Transverse colon (tissue), 4 donors: ENCODE results near the gene HOXA6. TPM values are rescaled to one million over a fixed set of nuclear protein-coding genes. Genes with fewer than 3 reads are reported as not detected.

ENCODE experiments used
- DNase-seq: peaks from one replicate; pipeline ENCODE4 v3.0.0-alpha.2; 2019
- H3K27ac ChIP-seq, 4 donors: fragments of 200-600 bp; sonication (generic); 2 replicates each; pipeline ENCODE4 v1.5.1; 2016 to 2018; ENCODE audit warnings: inconsistent platforms in 4 of 4
- H3K27me3 ChIP-seq: fragments of 200-600 bp; sonication (generic); 2 replicates; pipeline ENCODE4 v1.5.1; 2017; ENCODE audit warnings: inconsistent platforms
- H3K36me3 ChIP-seq, 4 donors: fragments of 200-600 bp; sonication (generic); 2 replicates each; pipeline ENCODE4 v1.5.1; 2017 to 2019; ENCODE audit warnings: inconsistent platforms in 4 of 4
- H3K4me1 ChIP-seq, 4 donors: fragments of 200-600 bp; sonication (generic); 2 replicates each; pipeline ENCODE4 v1.5.1; 2017 to 2020; ENCODE audit warnings: inconsistent platforms in 4 of 4
- H3K4me3 ChIP-seq, 4 donors: fragments of 200-600 bp; sonication (generic); 1 replicate in 1 of 4; 2 replicates in 3 of 4; pipeline versions ENCODE4 v1.5.1 to v1.6.1; 2017 to 2019; ENCODE audit warnings: inconsistent platforms in 4 of 4
- H3K9me3 ChIP-seq, 2 donors: fragments of 200-600 bp; sonication (generic); 2 replicates each; pipeline ENCODE4 v1.5.1; 2017 to 2019; ENCODE audit warnings: inconsistent platforms in 2 of 2
- EP300 ChIP-seq: sonication (generic); formaldehyde crosslinking; IDR thresholded peaks from one replicate; pipeline ENCODE4 v1.6.1; 2017; ENCODE audit warnings: antibody characterized with exemption, low read depth
- POLR2A ChIP-seq: fragments of 450-650 bp; IDR thresholded peaks from one replicate; pipeline ENCODE4 v1.6.1; 2016; ENCODE audit warnings: antibody characterized with exemption, mild to moderate bottlenecking, moderate library complexity
- POLR2AphosphoS5 ChIP-seq, 3 donors: sonication (generic); formaldehyde crosslinking; IDR thresholded peaks; one replicate each; pipeline ENCODE4 v1.6.1; 2016; ENCODE audit warnings: antibody characterized with exemption in 3 of 3
- WGBS, 2 donors: methylation state at CpG; one replicate each; pipeline ENCODE4 v1.1.5; 2018; ENCODE audit warnings: low coverage in 1 of 2; 5-methylcytosine and 5-hydroxymethylcytosine counted together
- in situ Hi-C, 4 donors: fragments of 200-750 bp; cut with MboI; loops; one replicate each; pipeline versions ENCODE4 v1.15.0 to v1.15.1; 2017; ENCODE audit warnings: low sequenced_read_pairs in 3 of 4, low pct_ligation_motif_present in 1 of 4, low pct_unique_long_range_greater_than_20kb in 1 of 4
- intact Hi-C: fragments of 100-400 bp; cut with DNase I; formaldehyde crosslinking; loops from one replicate; pipeline ENCODE4 v1.15.1; 2023; ENCODE audit warnings: low total_unique reads
- total RNA-seq, 4 donors: library from RNA; depleted of rRNA; stranded (reverse); fragments of >200 nt; gene quantifications; one replicate each; pipeline ENCODE4 v1.1.0, GENCODE V29; 2016
- TF ChIP-seq, protein P1 (sequence below), 5 experiments: fragments of 200-600 bp in 3 of 5; fragments of 450-650 bp in 2 of 5; sonication (generic) in 3 of 5; IDR thresholded peaks; 1 replicate in 2 of 5; 2 replicates in 3 of 5; pipeline ENCODE4 v1.5.1; 2016 to 2017; ENCODE audit warnings: antibody characterized with exemption in 5 of 5, inconsistent platforms in 3 of 5, mild to moderate bottlenecking in 2 of 5, moderate library complexity in 1 of 5

Gene HOXA6
- total RNA-seq, 4 donors from 2014 or later, result 12.9 to 27.8 (median 17.3) TPM

GRCh38 chr7:27106901-27107240 is 40.7 kb downstream of the HOXA6 start:
- 27 to 42% methylated on average over 14 of the region's 14 CpGs for WGBS, 2 donors
- in situ Hi-C loops, result no loop called here

GRCh38 chr7:27106181-27106900 is 41.2 kb downstream of the HOXA6 start:
- Histone ChIP-seq H3K27me3 (no peaks in the 10 kb centered on the region), H3K27ac (peak overlapping the region; percentile 90 to 96 (median 92)), H3K4me1 (peaks cover 3 to 91% (median 37%) of the 10 kb centered on the region in 4 donors), H3K4me3 (peak overlapping the region in 3 of 4 donors; percentile 21 to 36 (median 25)), H3K36me3 (no peaks in the 10 kb centered on the region), H3K9me3 (no peaks in the 10 kb centered on the region)
- intact Hi-C loops, result loop anchor here (5.0 kb wide), 1 partner anchor 41 kb away; the partner anchor contains the start of gene HOXA6
- no peak for DNase-seq
- in situ Hi-C loops, result no loop called here
- WGBS, 2 donors, result 20 to 40% methylated on average over 1 to 44 of the region's 44 CpGs
- TF ChIP-seq, protein P1, sequence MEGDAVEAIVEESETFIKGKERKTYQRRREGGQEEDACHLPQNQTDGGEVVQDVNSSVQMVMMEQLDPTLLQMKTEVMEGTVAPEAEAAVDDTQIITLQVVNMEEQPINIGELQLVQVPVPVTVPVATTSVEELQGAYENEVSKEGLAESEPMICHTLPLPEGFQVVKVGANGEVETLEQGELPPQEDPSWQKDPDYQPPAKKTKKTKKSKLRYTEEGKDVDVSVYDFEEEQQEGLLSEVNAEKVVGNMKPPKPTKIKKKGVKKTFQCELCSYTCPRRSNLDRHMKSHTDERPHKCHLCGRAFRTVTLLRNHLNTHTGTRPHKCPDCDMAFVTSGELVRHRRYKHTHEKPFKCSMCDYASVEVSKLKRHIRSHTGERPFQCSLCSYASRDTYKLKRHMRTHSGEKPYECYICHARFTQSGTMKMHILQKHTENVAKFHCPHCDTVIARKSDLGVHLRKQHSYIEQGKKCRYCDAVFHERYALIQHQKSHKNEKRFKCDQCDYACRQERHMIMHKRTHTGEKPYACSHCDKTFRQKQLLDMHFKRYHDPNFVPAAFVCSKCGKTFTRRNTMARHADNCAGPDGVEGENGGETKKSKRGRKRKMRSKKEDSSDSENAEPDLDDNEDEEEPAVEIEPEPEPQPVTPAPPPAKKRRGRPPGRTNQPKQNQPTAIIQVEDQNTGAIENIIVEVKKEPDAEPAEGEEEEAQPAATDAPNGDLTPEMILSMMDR (IDR thresholded peaks at IDR 0.05), result no peak
- peak in 1 of 3 donors; percentile 3 for TF ChIP-seq POLR2AphosphoS5 (IDR thresholded peaks at IDR 0.05)
- peak; percentile 23 for TF ChIP-seq POLR2A

More at GRCh38 chr7:27106901-27107240, 40.7 kb downstream of the HOXA6 start:
- H3K36me3 ChIP-seq, result no peaks in the 10 kb centered on the region
- TF ChIP-seq EP300 (no peak), POLR2AphosphoS5 (IDR thresholded peaks at IDR 0.05) (no peak), POLR2A (no peak)
- TF ChIP-seq, protein P1 (IDR thresholded peaks at IDR 0.05), result no peak
- peak overlapping the region; percentile 90 to 96 (median 92) for H3K27ac ChIP-seq
- no peaks in the 10 kb centered on the region for H3K27me3 ChIP-seq
- intact Hi-C loops, result loop anchor here (5.0 kb wide), 1 partner anchor 40 kb away; the partner anchor contains the start of gene HOXA6
- H3K9me3 ChIP-seq, result no peaks in the 10 kb centered on the region
- H3K4me1 ChIP-seq, result peaks cover 3 to 91% (median 42%) of the 10 kb centered on the region in 4 donors
- no peak for DNase-seq
- H3K4me3 ChIP-seq, result peak overlapping the region in 3 of 4 donors; percentile 21 to 36 (median 25)

DNA sequence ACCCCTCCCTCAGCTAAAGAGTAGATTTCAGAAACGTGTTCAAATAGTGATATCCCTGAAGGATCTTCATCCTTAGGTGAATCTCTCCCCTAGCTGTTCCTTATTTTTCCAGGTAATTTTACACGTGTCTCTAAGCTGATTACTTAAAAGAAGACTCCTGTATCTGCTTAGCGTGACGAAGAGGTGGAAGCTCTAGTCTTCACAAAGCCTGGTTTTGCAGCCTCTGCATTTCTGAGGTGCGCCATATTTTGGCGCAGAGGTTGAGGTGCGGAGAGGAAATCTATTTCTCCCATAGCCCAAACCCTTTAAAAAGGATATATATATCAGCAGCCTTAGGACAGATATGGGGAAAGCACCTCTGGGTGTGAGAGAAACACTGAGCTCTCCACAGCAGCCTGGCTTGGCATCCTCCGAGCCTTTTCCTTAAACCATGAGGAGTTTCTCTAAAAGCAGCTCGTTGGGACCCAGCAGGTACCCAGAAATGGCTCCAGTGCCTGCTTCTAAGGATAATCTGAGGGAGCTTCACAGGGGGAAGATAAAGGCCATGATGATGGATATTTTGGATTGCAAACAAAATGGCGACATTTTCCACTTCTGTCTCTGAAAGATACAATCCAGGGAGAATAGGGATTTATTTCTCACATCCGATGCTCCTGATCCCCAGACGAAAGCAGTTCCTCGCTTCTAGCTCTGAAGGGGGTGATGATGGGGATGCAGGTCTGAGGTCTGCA is 42.1 kb downstream of the HOXA6 start:
- intact Hi-C loops (loop anchor here (5.0 kb wide), 1 partner anchor 42 kb away; the partner anchor contains the start of gene HOXA6), in situ Hi-C loops (no loop called here)
- 79 to 81% methylated on average over 13 of the region's 13 CpGs for WGBS, 2 donors
- peak overlapping the region; percentile 90 to 96 (median 92) for H3K27ac ChIP-seq
- H3K36me3 ChIP-seq, result no peaks in the 10 kb centered on the region
- H3K4me1 ChIP-seq, result peaks cover 3 to 88% (median 35%) of the 10 kb centered on the region in 4 donors
- no peaks in the 10 kb centered on the region for H3K27me3 ChIP-seq
- TF ChIP-seq POLR2A (no peak), EP300 (no peak), POLR2AphosphoS5 (IDR thresholded peaks at IDR 0.05) (no peak)
- TF ChIP-seq, protein P1 (IDR thresholded peaks at IDR 0.05), result no peak
- H3K4me3 ChIP-seq, result no peak overlapping the region
- H3K9me3 ChIP-seq, result no peaks in the 10 kb centered on the region
- DNase-seq, result no peak
